ENCODE measurements around the gene UBE2B.

Gene UBE2B

GRCh38 chr5:134396274-134396673 lies 24.9 kb downstream of the UBE2B start:
- no peak overlapping the region for H3K9ac ChIP-seq (ENCODE audit: low read length in 5 of 5)
- H3K4me1 ChIP-seq (ENCODE audit: control insufficient read depth in 5 of 5, insufficient read depth in 5 of 5, low read length in 5 of 5): no peaks in the 10 kb centered on the region
- H3K27me3 ChIP-seq (ENCODE audit: control insufficient read depth in 5 of 5, insufficient read depth in 4 of 5, low read length in 5 of 5): no peaks in the 10 kb centered on the region
- H3K36me3 ChIP-seq (ENCODE audit: control insufficient read depth in 5 of 5, insufficient read depth in 5 of 5, low read length in 5 of 5): peaks cover 37 to 82% (median 61%) of the 10 kb centered on the region in 5 donors
- H3K9me3 ChIP-seq (ENCODE audit: control insufficient read depth in 5 of 5, low read length in 5 of 5): no peaks in the 10 kb centered on the region
- H3K27ac ChIP-seq (ENCODE audit: low read depth, low read length): no peak overlapping the region
- H3K4me3 ChIP-seq (ENCODE audit: low read depth in 1 of 5, low read length in 5 of 5): no peak overlapping the region

GRCh38 chr5:134397196-134397595 lies 25.8 kb downstream of the UBE2B start:
- Histone ChIP-seq H3K4me3 (ENCODE audit: low read depth in 1 of 5, low read length in 5 of 5) (no peak overlapping the region), H3K9ac (ENCODE audit: low read length in 5 of 5) (no peak overlapping the region), H3K4me1 (ENCODE audit: control insufficient read depth in 5 of 5, insufficient read depth in 5 of 5, low read length in 5 of 5) (no peaks in the 10 kb centered on the region), H3K27ac (ENCODE audit: low read depth, low read length) (no peak overlapping the region), H3K27me3 (ENCODE audit: control insufficient read depth in 5 of 5, insufficient read depth in 4 of 5, low read length in 5 of 5) (no peaks in the 10 kb centered on the region), H3K36me3 (ENCODE audit: control insufficient read depth in 5 of 5, insufficient read depth in 5 of 5, low read length in 5 of 5) (peaks cover 31 to 77% (median 56%) of the 10 kb centered on the region in 5 donors), H3K9me3 (ENCODE audit: control insufficient read depth in 5 of 5, low read length in 5 of 5) (no peaks in the 10 kb centered on the region)

DNA sequence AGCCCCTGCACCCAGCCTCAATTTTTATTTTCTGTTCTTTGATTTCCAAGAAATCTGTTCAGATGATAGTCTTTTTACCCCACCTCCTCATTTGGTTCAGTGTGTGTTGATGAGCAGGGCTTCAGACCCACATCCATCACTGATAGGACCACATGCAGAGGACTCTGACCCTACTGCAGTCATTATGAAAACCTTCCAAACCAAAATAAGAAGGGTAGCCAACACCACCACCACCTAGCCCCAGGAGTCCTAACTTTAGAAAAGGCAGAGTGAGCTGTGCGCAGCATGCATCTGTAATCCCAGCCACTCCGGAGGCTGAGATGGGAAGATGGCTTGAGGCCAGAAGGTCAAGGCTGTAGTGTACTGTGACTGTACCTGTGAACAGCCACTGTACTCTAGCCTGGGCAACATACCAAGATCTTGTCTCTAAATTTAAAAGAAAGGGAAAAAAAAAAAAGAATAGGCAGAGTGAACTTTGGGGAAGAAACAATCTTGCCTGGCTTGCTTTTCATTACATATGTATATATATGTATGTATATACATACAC lies 27.3 kb downstream of the UBE2B start:
- Histone ChIP-seq H3K27ac (ENCODE audit: low read depth, low read length) (no peak overlapping the region), H3K4me1 (ENCODE audit: control insufficient read depth in 5 of 5, insufficient read depth in 5 of 5, low read length in 5 of 5) (no peaks in the 10 kb centered on the region), H3K36me3 (ENCODE audit: control insufficient read depth in 5 of 5, insufficient read depth in 5 of 5, low read length in 5 of 5) (peaks cover 25 to 65% (median 44%) of the 10 kb centered on the region in 5 donors)

GRCh38 chr5:134403951-134404350 lies 32.6 kb downstream of the UBE2B start:
- Histone ChIP-seq H3K9me3 (ENCODE audit: control insufficient read depth in 5 of 5, low read length in 5 of 5) (no peaks in the 10 kb centered on the region), H3K27me3 (ENCODE audit: control insufficient read depth in 5 of 5, insufficient read depth in 4 of 5, low read length in 5 of 5) (no peaks in the 10 kb centered on the region), H3K36me3 (ENCODE audit: control insufficient read depth in 5 of 5, insufficient read depth in 5 of 5, low read length in 5 of 5) (peaks cover 2 to 20% (median 16%) of the 10 kb centered on the region in 5 donors), H3K4me3 (ENCODE audit: low read depth in 1 of 5, low read length in 5 of 5) (no peak overlapping the region), H3K27ac (ENCODE audit: low read depth, low read length) (no peak overlapping the region), H3K4me1 (ENCODE audit: control insufficient read depth in 5 of 5, insufficient read depth in 5 of 5, low read length in 5 of 5) (no peaks in the 10 kb centered on the region), H3K9ac (ENCODE audit: low read length in 5 of 5) (no peak overlapping the region)

More for the DNA sequence above, 27.3 kb downstream of the UBE2B start:
- Histone ChIP-seq H3K4me3 (ENCODE audit: low read depth in 1 of 5, low read length in 5 of 5) (no peak overlapping the region), H3K27me3 (ENCODE audit: control insufficient read depth in 5 of 5, insufficient read depth in 4 of 5, low read length in 5 of 5) (no peaks in the 10 kb centered on the region), H3K9me3 (ENCODE audit: control insufficient read depth in 5 of 5, low read length in 5 of 5) (no peaks in the 10 kb centered on the region), H3K9ac (ENCODE audit: low read length in 5 of 5) (no peak overlapping the region)

- Histone ChIP-seq H3K9me3 (ENCODE audit: control insufficient read depth in 5 of 5, low read length in 5 of 5) (no peaks in the 10 kb centered on the region), H3K4me1 (ENCODE audit: control insufficient read depth in 5 of 5, insufficient read depth in 5 of 5, low read length in 5 of 5) (peaks cover 4 to 12% (median 12%) of the 10 kb centered on the region in 5 donors), H3K27me3 (ENCODE audit: control insufficient read depth in 5 of 5, insufficient read depth in 4 of 5, low read length in 5 of 5) (no peaks in the 10 kb centered on the region), H3K4me3 (ENCODE audit: low read depth in 1 of 5, low read length in 5 of 5) (no peak overlapping the region), H3K27ac (ENCODE audit: low read depth, low read length) (no peak overlapping the region), H3K9ac (ENCODE audit: low read length in 5 of 5) (no peak overlapping the region), H3K36me3 (ENCODE audit: control insufficient read depth in 5 of 5, insufficient read depth in 5 of 5, low read length in 5 of 5) (peaks cover 2 to 19% (median 13%) of the 10 kb centered on the region in 5 donors)
These were observed 35.0 kb downstream of the UBE2B start for GRCh38 chr5:134406390-134406789.

- Histone ChIP-seq H3K9ac (ENCODE audit: low read length in 5 of 5) (peak overlapping the region in 1 of 5 donors; percentile 20), H3K9me3 (ENCODE audit: control insufficient read depth in 5 of 5, low read length in 5 of 5) (no peaks in the 10 kb centered on the region), H3K27ac (ENCODE audit: low read depth, low read length) (no peak overlapping the region), H3K4me3 (ENCODE audit: low read depth in 1 of 5, low read length in 5 of 5) (no peak overlapping the region), H3K4me1 (ENCODE audit: control insufficient read depth in 5 of 5, insufficient read depth in 5 of 5, low read length in 5 of 5) (peaks cover 4 to 22% (median 18%) of the 10 kb centered on the region in 5 donors), H3K36me3 (ENCODE audit: control insufficient read depth in 5 of 5, insufficient read depth in 5 of 5, low read length in 5 of 5) (peaks cover 2 to 15% (median 6%) of the 10 kb centered on the region in 5 donors), H3K27me3 (ENCODE audit: control insufficient read depth in 5 of 5, insufficient read depth in 4 of 5, low read length in 5 of 5) (no peaks in the 10 kb centered on the region)
These were observed 38.0 kb downstream of the UBE2B start for GRCh38 chr5:134409321-134409720.

DNA sequence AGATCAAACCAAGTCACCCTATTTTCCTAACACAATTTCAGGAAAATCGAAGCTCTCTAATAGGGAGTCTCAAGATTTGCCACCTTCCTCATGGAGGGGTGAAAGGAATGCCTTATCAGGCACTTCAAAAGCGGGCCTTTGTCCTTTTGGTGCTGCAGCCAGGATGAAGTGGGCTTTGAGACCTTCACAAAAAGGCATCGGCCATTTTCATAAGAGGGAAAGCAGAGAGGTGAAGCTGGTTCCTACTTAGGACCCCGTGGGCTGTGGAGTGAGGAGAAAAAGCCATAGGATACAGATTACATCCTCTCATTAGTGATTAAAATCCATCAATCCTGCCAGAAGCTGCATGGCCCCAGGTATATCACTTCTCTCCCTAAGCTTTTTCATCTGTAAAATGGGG lies 39.5 kb downstream of the UBE2B start:
- peaks cover under 1 to 15% (median 6%) of the 10 kb centered on the region in 5 donors for H3K36me3 ChIP-seq (ENCODE audit: control insufficient read depth in 5 of 5, insufficient read depth in 5 of 5, low read length in 5 of 5)
- H3K27me3 ChIP-seq (ENCODE audit: control insufficient read depth in 5 of 5, insufficient read depth in 4 of 5, low read length in 5 of 5): no peaks in the 10 kb centered on the region
- H3K9me3 ChIP-seq (ENCODE audit: control insufficient read depth in 5 of 5, low read length in 5 of 5): no peaks in the 10 kb centered on the region
- peak overlapping the region; percentile 75 to 87 (median 86) for H3K4me3 ChIP-seq (ENCODE audit: low read depth in 1 of 5, low read length in 5 of 5)
- peaks cover 4 to 22% (median 18%) of the 10 kb centered on the region in 5 donors for H3K4me1 ChIP-seq (ENCODE audit: control insufficient read depth in 5 of 5, insufficient read depth in 5 of 5, low read length in 5 of 5)
- no peak overlapping the region for H3K27ac ChIP-seq (ENCODE audit: low read depth, low read length)
- H3K9ac ChIP-seq (ENCODE audit: low read length in 5 of 5): peak overlapping the region; percentile 73 to 90 (median 84)

GRCh38 chr5:134411228-134411545 lies 39.8 kb downstream of the UBE2B start:
- Histone ChIP-seq H3K36me3 (ENCODE audit: control insufficient read depth in 5 of 5, insufficient read depth in 5 of 5, low read length in 5 of 5) (peaks cover 0 to 13% (median 5%) of the 10 kb centered on the region in 5 donors), H3K9me3 (ENCODE audit: control insufficient read depth in 5 of 5, low read length in 5 of 5) (no peaks in the 10 kb centered on the region), H3K4me3 (ENCODE audit: low read depth in 1 of 5, low read length in 5 of 5) (peak overlapping the region; percentile 75 to 87 (median 86)), H3K27ac (ENCODE audit: low read depth, low read length) (no peak overlapping the region), H3K9ac (ENCODE audit: low read length in 5 of 5) (peak overlapping the region; percentile 73 to 90 (median 84)), H3K27me3 (ENCODE audit: control insufficient read depth in 5 of 5, insufficient read depth in 4 of 5, low read length in 5 of 5) (no peaks in the 10 kb centered on the region), H3K4me1 (ENCODE audit: control insufficient read depth in 5 of 5, insufficient read depth in 5 of 5, low read length in 5 of 5) (peaks cover 4 to 22% (median 18%) of the 10 kb centered on the region in 5 donors)

- H3K9ac ChIP-seq (ENCODE audit: low read length in 5 of 5): peak within 1 kb of the TSS; percentile 73 to 90 (median 84)
- no peaks in the 10 kb centered on the region for H3K27me3 ChIP-seq (ENCODE audit: control insufficient read depth in 5 of 5, insufficient read depth in 4 of 5, low read length in 5 of 5)
- peaks cover 0 to 9% (median 0%) of the 10 kb centered on the region in 5 donors for H3K36me3 ChIP-seq (ENCODE audit: control insufficient read depth in 5 of 5, insufficient read depth in 5 of 5, low read length in 5 of 5)
- H3K4me1 ChIP-seq (ENCODE audit: control insufficient read depth in 5 of 5, insufficient read depth in 5 of 5, low read length in 5 of 5): peaks cover 4 to 22% (median 18%) of the 10 kb centered on the region in 5 donors
- no peaks in the 10 kb centered on the region for H3K9me3 ChIP-seq (ENCODE audit: control insufficient read depth in 5 of 5, low read length in 5 of 5)
- peak within 1 kb of the TSS; percentile 55 for H3K27ac ChIP-seq (ENCODE audit: low read depth, low read length)
- peak within 1 kb of the TSS; percentile 75 to 87 (median 86) for H3K4me3 ChIP-seq (ENCODE audit: low read depth in 1 of 5, low read length in 5 of 5)
These were observed 40.3 kb downstream of the UBE2B start, which contains the start of gene CDKN2AIPNL for GRCh38 chr5:134411546-134412266. TSS of gene CDKN2AIPNL (minus strand) at chr5:134411881. CDS start at chr5:134411854, 27 bp downstream.

- H3K27ac ChIP-seq (ENCODE audit: low read depth, low read length): no peak overlapping the region
- peaks cover 0 to 3% (median 0%) of the 10 kb centered on the region in 5 donors for H3K36me3 ChIP-seq (ENCODE audit: control insufficient read depth in 5 of 5, insufficient read depth in 5 of 5, low read length in 5 of 5)
- no peaks in the 10 kb centered on the region for H3K9me3 ChIP-seq (ENCODE audit: control insufficient read depth in 5 of 5, low read length in 5 of 5)
- no peaks in the 10 kb centered on the region for H3K27me3 ChIP-seq (ENCODE audit: control insufficient read depth in 5 of 5, insufficient read depth in 4 of 5, low read length in 5 of 5)
- H3K9ac ChIP-seq (ENCODE audit: low read length in 5 of 5): no peak overlapping the region
- H3K4me1 ChIP-seq (ENCODE audit: control insufficient read depth in 5 of 5, insufficient read depth in 5 of 5, low read length in 5 of 5): peaks cover 4 to 22% (median 18%) of the 10 kb centered on the region in 5 donors
- no peak overlapping the region for H3K4me3 ChIP-seq (ENCODE audit: low read depth in 1 of 5, low read length in 5 of 5)
These were observed 41.7 kb downstream of the UBE2B start for GRCh38 chr5:134413046-134413445.

Data from subcutaneous abdominal adipose tissue (tissue), 5 donors.